Ovary (tissue), 3 donors: ENCODE measurements around the gene SEZ6.

ENCODE experiments used
- CTCF ChIP-seq, 3 donors: fragments of 450-650 bp in 2 of 3; fragments of 200-600 bp in 1 of 3; IDR thresholded peaks; one replicate each; pipeline versions ENCODE4 v1.5.1 to v1.8.0; 2016 to 2022; ENCODE audit warnings: antibody characterized with exemption in 3 of 3, mild to moderate bottlenecking in 1 of 3
- EP300 ChIP-seq: sonication (generic); formaldehyde crosslinking; IDR thresholded peaks from one replicate; pipeline ENCODE4 v1.6.1; 2017; ENCODE audit warnings: antibody characterized with exemption
- POLR2A ChIP-seq: fragments of 450-650 bp; IDR thresholded peaks from one replicate; pipeline ENCODE4 v1.6.1; 2017; ENCODE audit warnings: antibody characterized with exemption, mild to moderate bottlenecking, moderate library complexity
- donor health status: DM: no; HTN: no; CAD: no.

- TF ChIP-seq CTCF (IDR thresholded peaks at IDR 0.05), result no peak
- TF ChIP-seq EP300, result no peak
- no peak for TF ChIP-seq POLR2A
Measured at GRCh38 chr17:28906276-28906675, 99.6 kb downstream of the SEZ6 start.
